ENCODE results near the gene BEND4. TPM values are rescaled to one million over a fixed set of nuclear protein-coding genes. Genes with fewer than 3 reads are reported as not detected.

Gene BEND4
- total and polyA plus RNA-seq, 2 of the 4 experiments (the other 2 are of a cell fraction) = not detected

GRCh38 chr4:42159271-42160001, 7.0 kb upstream of the BEND4 start:
- H3K18ac ChIP-seq (ENCODE audit: low read depth, low read length) = no peak overlapping the region
- no peak overlapping the region for H4K91ac ChIP-seq (ENCODE audit: insufficient read depth, low read depth, low read length)
- no peak for ATAC-seq (ENCODE audit: low read depth)
- CTCF ChIA-PET = no interaction called here
- H3K36me3 ChIP-seq (ENCODE audit: control insufficient read depth, insufficient read depth, low read length) = no peaks in the 10 kb centered on the region
- TF ChIP-seq CEBPB (IDR thresholded peaks at IDR 0.05; ENCODE audit: low read depth, low read length) (no peak), MAFK (IDR thresholded peaks at IDR 0.05; ENCODE audit: low read depth, low read length) (no peak), SMC3 (IDR thresholded peaks at IDR 0.05; ENCODE audit: low read depth, low read length) (no peak), POLR2A (IDR thresholded peaks at IDR 0.05; ENCODE audit: low read depth, low read length) (no peak), CTCF (conservative IDR thresholded peaks at IDR 0.05; ENCODE audit: low read depth, low read length) (no peak), ELK1 (IDR thresholded peaks at IDR 0.05; ENCODE audit: borderline replicate concordance, low read depth, low read length) (no peak)
- H3K23ac ChIP-seq (ENCODE audit: low read depth, low read length) = no peak overlapping the region
- H2AK5ac ChIP-seq (ENCODE audit: low read depth, low read length) = no peak overlapping the region
- no peak overlapping the region for H3K14ac ChIP-seq (replicated peaks; ENCODE audit: low read depth, low read length)
- H2AFZ ChIP-seq (replicated peaks; ENCODE audit: low read length, poor library complexity) = no peak overlapping the region
- H3K79me1 ChIP-seq (ENCODE audit: low read depth in 1 of 2, low read length in 2 of 2) = no peaks in the 10 kb centered on the region
- H3K27me3 ChIP-seq (ENCODE audit: control insufficient read depth, insufficient read depth, low read length) = 0 out of 2 replicates have a peak, but pooled peaks cover 1% of the 10 kb centered on the region
- 100% methylated on average over 2 of the region's 8 CpGs; no CpG with 5 or more reads in 1 of the 2 experiments for WGBS, 2 experiments (ENCODE audit: extremely low coverage in 2 of 2, insufficient read length in 1 of 2)
- no peak for DNase-seq
- H2BK5ac ChIP-seq (ENCODE audit: low read depth, low read length, poor library complexity, severe bottlenecking) = no peak overlapping the region
- H3K27ac ChIP-seq (ENCODE audit: insufficient read depth, low read length) = no peak overlapping the region
- in situ Hi-C loops (cut with MboI; ENCODE audit: low sequenced_read_pairs) = no loop called here
- no peak overlapping the region for H2BK15ac ChIP-seq (ENCODE audit: low read depth, low read length)
- no peak overlapping the region for H2AK9ac ChIP-seq (replicated peaks; ENCODE audit: low read depth, low read length, poor library complexity)
- no peaks in the 10 kb centered on the region for H3K9me1 ChIP-seq (ENCODE audit: insufficient read depth, low read length)
- no peaks in the 10 kb centered on the region for H3K9me3 ChIP-seq (ENCODE audit: control insufficient read depth, insufficient read depth, low read length)
- H2BK20ac ChIP-seq (ENCODE audit: low read depth, low read length) = no peak overlapping the region
- POLR2A ChIA-PET (ENCODE audit: unreplicated experiment) = no interaction called here
- no peak overlapping the region for H3K4me3 ChIP-seq (ENCODE audit: insufficient read depth, low read depth, low read length)
- dilution Hi-C loops (cut with HindIII; ENCODE audit: low sequenced_read_pairs, unreplicated experiment) = no loop called here
- intact Hi-C loops (cut with micrococcal nuclease) = no loop called here
- H3K4me2 ChIP-seq (ENCODE audit: low read depth, low read length) = no peak overlapping the region
- no peak overlapping the region for H3K9ac ChIP-seq (ENCODE audit: low read depth, low read length)
- H4K5ac ChIP-seq (ENCODE audit: low read depth, low read length) = no peak overlapping the region
- no peak overlapping the region for H2BK120ac ChIP-seq (ENCODE audit: low read depth, low read length)
- no peaks in the 10 kb centered on the region for H4K20me1 ChIP-seq (ENCODE audit: insufficient read depth, low read length)
- no peak overlapping the region for H3K4ac ChIP-seq (ENCODE audit: low read depth, low read length)
- H3K4me1 ChIP-seq (ENCODE audit: control insufficient read depth, insufficient read depth, low read length) = no peaks in the 10 kb centered on the region
- H3K56ac ChIP-seq (ENCODE audit: extremely low read depth, insufficient read depth, low read length) = no peak overlapping the region
- no TSS peak for BruUV-seq (replicated peaks)
- no peak overlapping the region for H4K8ac ChIP-seq (ENCODE audit: low read depth in 2 of 2, low read length in 2 of 2)

Data from IMR-90 (cell line).